C4-2B (cell line): Measurements from ENCODE around the gene CREB5.

Experiments used
- CTCF ChIP-seq: fragments of 450-650 bp; conservative IDR thresholded peaks from 2 replicates; pipeline ENCODE4 v1.5.1; 2017; ENCODE audit warnings: mild to moderate bottlenecking
- ZFX ChIP-seq: fragments of 450-650 bp; IDR thresholded peaks from 2 replicates; pipeline ENCODE4 v1.6.1; 2017

- TF ChIP-seq CTCF (no peak), ZFX (no peak)
Observed at GRCh38 chr7:28722684-28723083, 310.4 kb downstream of the CREB5 start.
